ENCODE measurements around the gene ADRB1. TPM values are rescaled to one million over a fixed set of nuclear protein-coding genes. Genes with fewer than 3 reads are reported as not detected.

Gene ADRB1
- total and polyA plus RNA-seq, 2 of the 4 experiments (the other 2 are of a cell fraction) = not detected

GRCh38 chr10:114017873-114018272 lies 25.8 kb upstream of the ADRB1 start:
- Histone ChIP-seq H4K91ac (ENCODE audit: insufficient read depth, low read depth, low read length) (no peak overlapping the region), H3K27me3 (ENCODE audit: control insufficient read depth, insufficient read depth, low read length) (peaks cover 10% of the 10 kb centered on the region), H4K8ac (ENCODE audit: low read depth in 2 of 2, low read length in 2 of 2) (no peak overlapping the region), H4K5ac (ENCODE audit: low read depth, low read length) (no peak overlapping the region), H2AFZ (replicated peaks; ENCODE audit: low read length, poor library complexity) (no peak overlapping the region), H3K36me3 (ENCODE audit: control insufficient read depth, insufficient read depth, low read length) (no peaks in the 10 kb centered on the region), H3K56ac (ENCODE audit: extremely low read depth, insufficient read depth, low read length) (no peak overlapping the region), H3K4me1 (ENCODE audit: control insufficient read depth, insufficient read depth, low read length) (no peaks in the 10 kb centered on the region), H4K20me1 (ENCODE audit: insufficient read depth, low read length) (no peaks in the 10 kb centered on the region), H2AK9ac (replicated peaks; ENCODE audit: low read depth, low read length, poor library complexity) (no peak overlapping the region), H2BK120ac (ENCODE audit: low read depth, low read length) (no peak overlapping the region), H3K9me1 (ENCODE audit: insufficient read depth, low read length) (no peaks in the 10 kb centered on the region), H2AK5ac (ENCODE audit: low read depth, low read length) (no peak overlapping the region), H3K23ac (ENCODE audit: low read depth, low read length) (no peak overlapping the region), H3K9ac (ENCODE audit: low read depth, low read length) (no peak overlapping the region), H3K9me3 (ENCODE audit: control insufficient read depth, insufficient read depth, low read length) (no peaks in the 10 kb centered on the region), H3K27ac (ENCODE audit: insufficient read depth, low read length) (no peak overlapping the region), H2BK20ac (ENCODE audit: low read depth, low read length) (no peak overlapping the region), H3K4ac (ENCODE audit: low read depth, low read length) (no peak overlapping the region), H3K4me2 (ENCODE audit: low read depth, low read length) (no peak overlapping the region), H3K14ac (replicated peaks; ENCODE audit: low read depth, low read length) (no peak overlapping the region), H3K4me3 (ENCODE audit: insufficient read depth, low read depth, low read length) (no peak overlapping the region), H3K18ac (ENCODE audit: low read depth, low read length) (no peak overlapping the region), H2BK5ac (ENCODE audit: low read depth, low read length, poor library complexity, severe bottlenecking) (no peak overlapping the region), H2BK15ac (ENCODE audit: low read depth, low read length) (no peak overlapping the region), H3K79me1 (ENCODE audit: low read depth in 1 of 2, low read length in 2 of 2) (no peaks in the 10 kb centered on the region)
- ATAC-seq (ENCODE audit: low read depth) = no peak
- TF ChIP-seq MAFK (IDR thresholded peaks at IDR 0.05; ENCODE audit: low read depth, low read length) = no peak
- no peak for TF ChIP-seq POLR2A (IDR thresholded peaks at IDR 0.05; ENCODE audit: low read depth, low read length)
- TF ChIP-seq CTCF (conservative IDR thresholded peaks at IDR 0.05; ENCODE audit: low read depth, low read length) = no peak
- TF ChIP-seq RAD21 (IDR thresholded peaks at IDR 0.05; ENCODE audit: low read length) = no peak
- TF ChIP-seq SMC3 (IDR thresholded peaks at IDR 0.05; ENCODE audit: low read depth, low read length) = no peak
- TF ChIP-seq ELK1 (IDR thresholded peaks at IDR 0.05; ENCODE audit: borderline replicate concordance, low read depth, low read length) = no peak
- TF ChIP-seq CHD1 (IDR thresholded peaks at IDR 0.05; ENCODE audit: low read depth, low read length) = no peak
- no peak for TF ChIP-seq USF2 (IDR thresholded peaks at IDR 0.05; ENCODE audit: low read depth, low read length)
- no peak for TF ChIP-seq RCOR1 (IDR thresholded peaks at IDR 0.05; ENCODE audit: insufficient replicate concordance, low read length)
- no peak for TF ChIP-seq CEBPB (IDR thresholded peaks at IDR 0.05; ENCODE audit: low read depth, low read length)
- TF ChIP-seq RFX5 (IDR thresholded peaks at IDR 0.05; ENCODE audit: low read depth, low read length) = no peak
- TF ChIP-seq MXI1 (IDR thresholded peaks at IDR 0.05; ENCODE audit: borderline replicate concordance, low read depth, low read length) = no peak
- no peak for TF ChIP-seq MAZ (IDR thresholded peaks at IDR 0.05; ENCODE audit: borderline replicate concordance, low read depth, low read length)
- TF ChIP-seq NFE2L2 (IDR thresholded peaks at IDR 0.05; ENCODE audit: low read depth, low read length) = no peak
- TF ChIP-seq FOS (IDR thresholded peaks at IDR 0.05; ENCODE audit: low read depth, low read length) = no peak
- no peak for TF ChIP-seq BHLHE40 (IDR thresholded peaks at IDR 0.05; ENCODE audit: low read depth, low read length)
- ChIA-PET POLR2A (ENCODE audit: unreplicated experiment) (no interaction called here), CTCF (interaction anchor here (0.6 kb wide), 1 partner anchor 141 kb away, joined by 3 read pairs; no protein-coding TSS in a partner anchor)
- DNase-seq = no peak
- dilution Hi-C loops (cut with HindIII; ENCODE audit: low sequenced_read_pairs, unreplicated experiment) (no loop called here), in situ Hi-C loops (cut with MboI; ENCODE audit: low sequenced_read_pairs) (no loop called here), intact Hi-C loops (cut with micrococcal nuclease) (no loop called here)
- 50% methylated on average over 4 of the region's 5 CpGs; no CpG with 5 or more reads in 1 of the 2 experiments for WGBS, 2 experiments (ENCODE audit: extremely low coverage in 2 of 2, insufficient read length in 1 of 2)
- BruUV-seq (replicated peaks) = no TSS peak
